Endothelial cell of umbilical vein (primary cell): Measurements from ENCODE around the gene CCDC57. TPM values are rescaled to one million over a fixed set of nuclear protein-coding genes. Genes with fewer than 3 reads are reported as not detected.

Source experiments
- BruUV-seq: library from RNA; stranded (reverse); fragments of 400-500 nt; replicated peaks from 2 replicates; lab custom pipeline; 2021; lab: Mats Ljungman, UMichigan
- CTCF ChIA-PET: fragments of 300-600, 350-600 bp; sonication (Branson Sonifier 250); formaldehyde crosslinking; loops from one replicate; lab custom pipeline; 2021; ENCODE audit warnings: antibody characterized with exemption, inconsistent platforms; lab: Charles Lee
- POLR2A ChIA-PET: fragments of 300-600, 350-600 bp; sonication (Branson Sonifier 250); formaldehyde crosslinking; loops from one replicate; lab custom pipeline; 2021; ENCODE audit warnings: antibody characterized with exemption, inconsistent platforms; lab: Charles Lee
- DNase-seq: peaks from one replicate; pipeline ENCODE4 v3.0.0-alpha.2; 2011; ENCODE audit warnings: low read depth, low spot score
- FAIRE-seq: peaks from 2 replicates; lab custom pipeline; 2011; peaks lifted over from hg19 to GRCh38; lab: Jason Lieb, UNC
- H2AFZ ChIP-seq: 2 replicates; pipeline ENCODE4 v1.6.0; 2012; ENCODE audit warnings: low read depth, low read length, control low read depth, inconsistent platforms
- H3K27ac ChIP-seq: 2 replicates; pipeline ENCODE4 v1.5.1; 2011; ENCODE audit warnings: low read depth, mild to moderate bottlenecking, control low read depth, low read length, moderate library complexity; ENCODE audit not compliant: insufficient read depth
- H3K27me3 ChIP-seq, 2 experiments: 2 replicates each; pipeline versions ENCODE4 v1.6.0 to v1.6.1; 2011; ENCODE audit warnings: low read length in 2 of 2, mixed read lengths in 1 of 2; ENCODE audit not compliant: control insufficient read depth in 2 of 2, insufficient read depth in 2 of 2
- H3K36me3 ChIP-seq, 2 experiments: 2 replicates in 1 of 2; 3 replicates in 1 of 2; pipeline ENCODE4 v1.5.1; 2011; ENCODE audit warnings: low read length in 2 of 2, mild to moderate bottlenecking in 1 of 2, moderate library complexity in 1 of 2; ENCODE audit not compliant: control insufficient read depth in 2 of 2, insufficient read depth in 2 of 2; ENCODE audit errors: extremely low read depth in 1 of 2
- H3K4me1 ChIP-seq: 3 replicates; pipeline ENCODE4 v1.5.1; 2011; ENCODE audit warnings: mild to moderate bottlenecking, low read length; ENCODE audit not compliant: control insufficient read depth, insufficient read depth; ENCODE audit errors: extremely low read depth
- H3K4me2 ChIP-seq: 2 replicates; pipeline ENCODE4 v1.6.1; 2011; ENCODE audit warnings: low read length, control low read depth, mixed read lengths; ENCODE audit not compliant: insufficient read depth
- H3K4me3 ChIP-seq, 3 experiments: fragments of 200-600 bp in 1 of 3; sonication (generic), shearing (Covaris generic) in 1 of 3; replicated peaks in 1 of 3; 2 replicates each; pipeline ENCODE4 v1.5.1; 2011 to 2016; ENCODE audit warnings: control low read depth in 3 of 3, low read length in 3 of 3, mild to moderate bottlenecking in 2 of 3, inconsistent platforms in 1 of 3, low read depth in 1 of 3, moderate library complexity in 1 of 3; ENCODE audit not compliant: insufficient read depth in 1 of 3
- H3K79me2 ChIP-seq: 2 replicates; pipeline ENCODE4 v1.6.0; 2012; ENCODE audit warnings: low read length, inconsistent platforms; ENCODE audit not compliant: control insufficient read depth, insufficient read depth
- H3K9ac ChIP-seq: replicated peaks from 2 replicates; pipeline ENCODE3; 2011; ENCODE audit warnings: low read length, control low read depth; ENCODE audit not compliant: insufficient read depth; ENCODE audit errors: extremely low read depth
- H3K9me1 ChIP-seq: replicated peaks from 3 replicates; pipeline ENCODE4 v1.6.0; 2011; ENCODE audit warnings: mild to moderate bottlenecking, low read length; ENCODE audit not compliant: control insufficient read depth, insufficient read depth; ENCODE audit errors: extremely low read depth
- H3K9me3 ChIP-seq: replicated peaks from 2 replicates; pipeline ENCODE4 v1.5.1; 2012; ENCODE audit warnings: low read length, inconsistent platforms; ENCODE audit not compliant: control insufficient read depth, insufficient read depth
- H4K20me1 ChIP-seq: replicated peaks from 2 replicates; pipeline ENCODE3; 2011; ENCODE audit warnings: mild to moderate bottlenecking, low read length; ENCODE audit not compliant: control insufficient read depth, insufficient read depth; ENCODE audit errors: extremely low read depth
- CTCF ChIP-seq, 2 donors: IDR thresholded peaks; 1 replicate in 1 of 2; 2 replicates in 1 of 2; pipeline ENCODE4 v1.5.1; 2011; ENCODE audit warnings: low read length in 2 of 2, mild to moderate bottlenecking in 2 of 2, moderate library complexity in 2 of 2, control low read depth in 1 of 2, inconsistent platforms in 1 of 2, low read depth in 1 of 2; ENCODE audit not compliant: insufficient read depth in 1 of 2; ENCODE audit errors: extremely low read depth in 1 of 2
- EZH2 ChIP-seq: IDR thresholded peaks from 2 replicates; pipeline ENCODE4 v1.6.1; 2012; ENCODE audit warnings: borderline replicate concordance, low read depth, mild to moderate bottlenecking, moderate library complexity, low read length, inconsistent platforms; ENCODE audit not compliant: severe bottlenecking
- FOS ChIP-seq: IDR thresholded peaks from 2 replicates; pipeline ENCODE4 v1.6.1; 2011; ENCODE audit warnings: mild to moderate bottlenecking, low read length, moderate library complexity, borderline replicate concordance; ENCODE audit not compliant: insufficient read depth
- GATA2 ChIP-seq: IDR thresholded peaks from 2 replicates; pipeline ENCODE4 v1.7.0; 2011; ENCODE audit warnings: low read depth, mild to moderate bottlenecking, moderate library complexity, mixed read lengths, low read length; ENCODE audit not compliant: insufficient read length, insufficient read depth
- JUN ChIP-seq: IDR thresholded peaks from 2 replicates; pipeline ENCODE4 v1.6.1; 2011; ENCODE audit warnings: borderline replicate concordance, low read depth; ENCODE audit not compliant: insufficient read length, insufficient read depth
- MAX ChIP-seq: IDR thresholded peaks from 2 replicates; pipeline ENCODE4 v1.6.1; 2011; ENCODE audit not compliant: insufficient read depth, insufficient read length
- MYC ChIP-seq: IDR thresholded peaks from one replicate; pipeline ENCODE4 v1.6.1; 2011; ENCODE audit warnings: mild to moderate bottlenecking, low read depth, low read length
- POLR2A ChIP-seq: IDR thresholded peaks from 2 replicates; pipeline ENCODE4 v1.6.1; 2012; ENCODE audit warnings: low read depth, mild to moderate bottlenecking, control low read depth, low read length
- POLR2AphosphoS5 ChIP-seq: IDR thresholded peaks from 2 replicates; pipeline ENCODE4 v1.6.1; 2012; ENCODE audit warnings: low read depth, mild to moderate bottlenecking, control low read depth, low read length, moderate library complexity; ENCODE audit not compliant: insufficient read depth
- dilution Hi-C: fragments of 300-500 bp; cut with MboI; formaldehyde crosslinking; loops from one replicate; pipeline ENCODE4 v1.15.0; 2019; ENCODE audit warnings: low sequenced_read_pairs; ENCODE audit not compliant: extremely low pct_ligation_motif_present
- intact Hi-C: fragments of 100-400 bp; cut with micrococcal nuclease; formaldehyde crosslinking; loops from one replicate; pipeline ENCODE4 v1.10.0; 2022
- polyA plus RNA-seq, 4 experiments: library from polyadenylated mRNA; depleted of rRNA in 3 of 4; stranded (reverse) in 3 of 4; unstranded in 1 of 4; fragments of >200 nt; gene quantifications; 2 replicates each; pipeline versions ENCODE4 v1.2.1 to v1.2.3, GENCODE V29; 2011 to 2012; ENCODE audit warnings: missing spikeins in 1 of 4
- total RNA-seq: library from RNA; stranded (reverse); gene quantifications from 2 replicates; pipeline ENCODE4 v1.2.3, GENCODE V29; 2021

The CCDC57 gene
- total and polyA plus RNA-seq, 2 donors (not counting 3 experiments of a cell fraction or from before 2014, with no cell fraction given), result 18.6 to 31.6 TPM

- no peaks in the 10 kb centered on the region for H3K9me1 ChIP-seq
- POLR2A ChIA-PET, result no interaction called here
- TF ChIP-seq POLR2A, result no peak
- peaks cover 16% of the 10 kb centered on the region for H3K4me1 ChIP-seq
- peaks cover 56% of the 10 kb centered on the region for H3K79me2 ChIP-seq
- no TSS peak for BruUV-seq
- no peaks in the 10 kb centered on the region for H3K9me3 ChIP-seq
- CTCF ChIA-PET, result interaction anchor here (1.3 kb wide), 1 partner anchor 8 kb away, joined by 3 read pairs; no protein-coding TSS in a partner anchor
- H3K4me2 ChIP-seq, result no peak overlapping the region
- no peak overlapping the region for H2AFZ ChIP-seq
- H3K4me3 ChIP-seq, result no peak overlapping the region
- peaks cover 2% of the 10 kb centered on the region for H4K20me1 ChIP-seq
- FAIRE-seq, result no peak
- no peaks in the 10 kb centered on the region for H3K27me3 ChIP-seq
- dilution Hi-C loops, result no loop called here
- intact Hi-C loops, result loop anchor here (10.0 kb wide), 1 partner anchor 166 kb away; the partner anchor contains the start of genes HEXD and OGFOD3
- H3K36me3 ChIP-seq, result peaks cover 31 to 78% of the 10 kb centered on the region in 2 experiments
- H3K27ac ChIP-seq, result no peak overlapping the region
- H3K9ac ChIP-seq, result no peak overlapping the region
- no peak for DNase-seq
Measured at GRCh38 chr17:82248815-82249674, 36.4 kb upstream of the CCDC57 start.

- H4K20me1 ChIP-seq, result peaks cover 2% of the 10 kb centered on the region
Measured at GRCh38 chr17:82247856-82248671, 35.4 kb upstream of the CCDC57 start.

More at GRCh38 chr17:82247856-82248671, 35.4 kb upstream of the CCDC57 start:
- TF ChIP-seq POLR2AphosphoS5, result no peak
- TF ChIP-seq FOS, result no peak
- no peak for TF ChIP-seq EZH2
- no peak for TF ChIP-seq POLR2A
- no peak for TF ChIP-seq JUN
- TF ChIP-seq MAX, result no peak
- no peak for TF ChIP-seq CTCF (IDR thresholded peaks at IDR 0.05; ENCODE audit: extremely low read depth in 1 of 2, insufficient read depth in 1 of 2, low read depth in 1 of 2, low read length in 2 of 2)
- TF ChIP-seq GATA2, result no peak
- TF ChIP-seq MYC, result no peak
- ChIA-PET POLR2A (no interaction called here), CTCF (interaction anchor here (1.2 kb wide), 1 partner anchor 42 kb away, joined by 6 read pairs; no protein-coding TSS in a partner anchor)
- intact Hi-C loops (loop anchor here (10.0 kb wide), 1 partner anchor 167 kb away; the partner anchor contains the start of genes HEXD and OGFOD3), dilution Hi-C loops (no loop called here)
- Histone ChIP-seq H3K9me3 (no peaks in the 10 kb centered on the region), H2AFZ (no peak overlapping the region), H3K4me2 (no peak overlapping the region), H3K4me3 (no peak overlapping the region), H3K36me3 (peaks cover 34 to 82% of the 10 kb centered on the region in 2 experiments), H3K4me1 (peaks cover 16% of the 10 kb centered on the region), H3K79me2 (peaks cover 56% of the 10 kb centered on the region), H3K9ac (no peak overlapping the region), H3K27me3 (no peaks in the 10 kb centered on the region), H3K27ac (no peak overlapping the region), H3K9me1 (no peaks in the 10 kb centered on the region)
- BruUV-seq, result no TSS peak
- DNase-seq (no peak), FAIRE-seq (no peak)
